GM21825 (cell line): ENCODE data around the gene OGDH.
"Not testable (repeated sequence)": the region's sequence is repeated elsewhere in the genome, so short reads cannot be mapped to it uniquely, and the experiment has no call there.

Experiments
- ATAC-seq: cut with Tn5 transposase; IDR thresholded peaks from one replicate; pipeline ENCODE4 v1.9.1; 2021; ENCODE audit warnings: mild to moderate bottlenecking, moderate library complexity; ENCODE audit not compliant: unreplicated experiment

The OGDH gene

GRCh38 chr7:44665531-44666213, 59.2 kb downstream of the OGDH start:
- no peak for ATAC-seq

- ATAC-seq: no peak
These were observed 60.1 kb downstream of the OGDH start for GRCh38 chr7:44666566-44666965.

GRCh38 chr7:44667190-44667589, 60.8 kb downstream of the OGDH start:
- ATAC-seq: no peak

- ATAC-seq: no peak
These were observed 64.6 kb downstream of the OGDH start for GRCh38 chr7:44671069-44671468.

- peak; percentile 78 for ATAC-seq
These were observed 66.9 kb downstream of the OGDH start for GRCh38 chr7:44673324-44673723.

GRCh38 chr7:44673771-44674170, 67.3 kb downstream of the OGDH start:
- no peak for ATAC-seq

- no peak for ATAC-seq
These were observed 68.0 kb downstream of the OGDH start for GRCh38 chr7:44674381-44674780.

GRCh38 chr7:44676776-44677175, 70.3 kb downstream of the OGDH start:
- no peak for ATAC-seq

- ATAC-seq: no peak
These were observed 71.7 kb downstream of the OGDH start for GRCh38 chr7:44678101-44678470.

- no peak for ATAC-seq
These were observed 72.2 kb downstream of the OGDH start for GRCh38 chr7:44678471-44679179.

- no peak for ATAC-seq
These were observed 75.2 kb downstream of the OGDH start for GRCh38 chr7:44681645-44682044.

GRCh38 chr7:44685723-44686122, 79.3 kb downstream of the OGDH start:
- no peak for ATAC-seq

GRCh38 chr7:44689427-44689826, 83.0 kb downstream of the OGDH start:
- no peak for ATAC-seq

GRCh38 chr7:44693641-44694313, 87.3 kb downstream of the OGDH start:
- ATAC-seq: no peak

GRCh38 chr7:44694326-44694725, 87.9 kb downstream of the OGDH start:
- ATAC-seq: no peak

GRCh38 chr7:44694766-44695165, 88.3 kb downstream of the OGDH start:
- no peak for ATAC-seq

- ATAC-seq: no peak
These were observed 89.3 kb downstream of the OGDH start for GRCh38 chr7:44695756-44696155.

GRCh38 chr7:44696728-44697127, 90.3 kb downstream of the OGDH start:
- no peak for ATAC-seq

GRCh38 chr7:44697136-44698045, 91.0 kb downstream of the OGDH start:
- ATAC-seq: no peak

- ATAC-seq: no peak
These were observed 91.7 kb downstream of the OGDH start for GRCh38 chr7:44698046-44698580.

- ATAC-seq: not testable (repeated sequence)
These were observed 93.2 kb downstream of the OGDH start for GRCh38 chr7:44699598-44699997.
